ENCODE results near the gene SULF2.
A peak's percentile ranks its signal among the peaks of the same experiment; 100 is the strongest.
"Not testable (repeated sequence)": the region's sequence is repeated elsewhere in the genome, so short reads cannot be mapped to it uniquely, and the experiment has no call there.

The SULF2 gene

GRCh38 chr20:47785311-47785853 is at the start of gene SULF2:
Gene SULF2 (minus strand): TSS chr20:47785481. CDS start chr20:47757363, 28,118 bp downstream.
- peak; percentile 39 for DNase-seq (ENCODE audit: low spot score)

GRCh38 chr20:47831675-47832074 is 46.4 kb upstream of the SULF2 start:
- not testable (repeated sequence) for DNase-seq (ENCODE audit: low spot score)

- not testable (repeated sequence) for DNase-seq (ENCODE audit: low spot score)
These were observed 41.4 kb upstream of the SULF2 start for GRCh38 chr20:47826716-47827115.

GRCh38 chr20:47826006-47826405 is 40.7 kb upstream of the SULF2 start:
- DNase-seq (ENCODE audit: low spot score), result not testable (repeated sequence)

GRCh38 chr20:47825011-47825762 is 39.9 kb upstream of the SULF2 start:
- DNase-seq (ENCODE audit: low spot score), result no peak

GRCh38 chr20:47823941-47824340 is 38.7 kb upstream of the SULF2 start:
- DNase-seq (ENCODE audit: low spot score), result not testable (repeated sequence)

GRCh38 chr20:47821481-47822100 is 36.3 kb upstream of the SULF2 start:
- DNase-seq (ENCODE audit: low spot score), result no peak

GRCh38 chr20:47818996-47819609 is 33.8 kb upstream of the SULF2 start:
- no peak for DNase-seq (ENCODE audit: low spot score)

GRCh38 chr20:47818466-47818865 is 33.2 kb upstream of the SULF2 start:
- DNase-seq (ENCODE audit: low spot score), result no peak

- DNase-seq (ENCODE audit: low spot score), result no peak
These were observed 32.7 kb upstream of the SULF2 start for GRCh38 chr20:47818016-47818415.

- DNase-seq (ENCODE audit: low spot score), result no peak
These were observed 32.3 kb upstream of the SULF2 start for GRCh38 chr20:47817573-47817972.

- no peak for DNase-seq (ENCODE audit: low spot score)
These were observed 31.5 kb upstream of the SULF2 start for GRCh38 chr20:47816487-47817451.

- no peak for DNase-seq (ENCODE audit: low spot score)
These were observed 30.6 kb upstream of the SULF2 start for GRCh38 chr20:47815866-47816265.

GRCh38 chr20:47815416-47815806 is 30.1 kb upstream of the SULF2 start:
- no peak for DNase-seq (ENCODE audit: low spot score)

- no peak for DNase-seq (ENCODE audit: low spot score)
These were observed 29.5 kb upstream of the SULF2 start for GRCh38 chr20:47814632-47815415.

GRCh38 chr20:47810721-47811347 is 25.6 kb upstream of the SULF2 start:
- DNase-seq (ENCODE audit: low spot score), result no peak

- DNase-seq (ENCODE audit: low spot score), result no peak
These were observed 24.9 kb upstream of the SULF2 start for GRCh38 chr20:47810116-47810677.

- DNase-seq (ENCODE audit: low spot score), result no peak
These were observed 24.1 kb upstream of the SULF2 start for GRCh38 chr20:47809161-47809960.

GRCh38 chr20:47805951-47806350 is 20.7 kb upstream of the SULF2 start:
- no peak for DNase-seq (ENCODE audit: low spot score)
